Suprapubic skin (tissue), 3 donors: ENCODE measurements around the gene SYNE3.

Experiments
- POLR2A ChIP-seq, 2 donors: fragments of 450-650 bp; IDR thresholded peaks; one replicate each; pipeline ENCODE4 v1.6.1; 2017; ENCODE audit warnings: antibody characterized with exemption in 2 of 2, mild to moderate bottlenecking in 2 of 2, moderate library complexity in 2 of 2
- TF ChIP-seq, protein P1 (sequence below), 2 donors: fragments of 200-600 bp in 1 of 2; fragments of 450-650 bp in 1 of 2; sonication (generic) in 1 of 2; IDR thresholded peaks; one replicate each; pipeline ENCODE4 v1.5.1; 2016 to 2019; ENCODE audit warnings: antibody characterized with exemption in 2 of 2, mild to moderate bottlenecking in 1 of 2, moderate library complexity in 1 of 2

DNA sequence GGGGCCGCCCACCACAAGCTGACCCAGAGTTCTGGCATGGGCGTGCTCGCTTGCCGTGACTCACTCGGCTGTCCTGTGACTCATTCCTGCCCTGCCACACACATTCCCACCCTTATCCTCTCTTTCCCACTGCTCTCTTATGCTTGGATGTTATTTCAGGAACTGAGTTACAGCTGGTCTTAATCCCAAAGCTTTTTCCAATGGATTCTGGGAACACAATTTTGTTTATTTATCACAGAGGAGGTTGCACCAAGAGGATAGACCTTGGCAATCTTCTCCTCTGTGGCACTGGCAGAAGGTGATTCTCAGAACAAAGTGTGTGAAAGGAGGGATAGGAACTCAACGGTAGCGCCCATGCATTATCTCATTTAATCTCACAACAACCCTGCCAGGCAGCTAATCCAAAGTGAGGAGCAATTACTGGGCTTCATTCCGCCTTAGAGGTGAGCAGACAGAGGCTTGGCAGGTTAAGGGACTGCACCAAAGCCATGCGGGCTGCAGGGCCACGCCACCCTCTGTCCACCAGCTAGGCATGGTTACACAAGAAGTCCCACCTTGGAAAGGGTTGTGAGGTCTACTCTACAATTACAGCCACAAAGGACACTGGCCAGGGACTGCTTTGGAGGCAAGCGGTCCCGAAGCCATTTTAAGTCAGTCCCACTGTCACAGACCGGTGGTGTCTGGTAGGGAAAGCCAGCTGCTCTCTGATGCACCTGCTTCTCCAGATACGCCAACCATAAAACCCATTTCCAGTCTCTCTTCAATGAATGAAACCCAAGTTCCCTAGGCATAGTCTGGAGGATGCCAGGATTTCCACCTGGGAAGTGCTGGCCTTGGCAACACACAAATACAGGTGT lies 32.9 kb downstream of the SYNE3 start:
- TF ChIP-seq, protein P1, sequence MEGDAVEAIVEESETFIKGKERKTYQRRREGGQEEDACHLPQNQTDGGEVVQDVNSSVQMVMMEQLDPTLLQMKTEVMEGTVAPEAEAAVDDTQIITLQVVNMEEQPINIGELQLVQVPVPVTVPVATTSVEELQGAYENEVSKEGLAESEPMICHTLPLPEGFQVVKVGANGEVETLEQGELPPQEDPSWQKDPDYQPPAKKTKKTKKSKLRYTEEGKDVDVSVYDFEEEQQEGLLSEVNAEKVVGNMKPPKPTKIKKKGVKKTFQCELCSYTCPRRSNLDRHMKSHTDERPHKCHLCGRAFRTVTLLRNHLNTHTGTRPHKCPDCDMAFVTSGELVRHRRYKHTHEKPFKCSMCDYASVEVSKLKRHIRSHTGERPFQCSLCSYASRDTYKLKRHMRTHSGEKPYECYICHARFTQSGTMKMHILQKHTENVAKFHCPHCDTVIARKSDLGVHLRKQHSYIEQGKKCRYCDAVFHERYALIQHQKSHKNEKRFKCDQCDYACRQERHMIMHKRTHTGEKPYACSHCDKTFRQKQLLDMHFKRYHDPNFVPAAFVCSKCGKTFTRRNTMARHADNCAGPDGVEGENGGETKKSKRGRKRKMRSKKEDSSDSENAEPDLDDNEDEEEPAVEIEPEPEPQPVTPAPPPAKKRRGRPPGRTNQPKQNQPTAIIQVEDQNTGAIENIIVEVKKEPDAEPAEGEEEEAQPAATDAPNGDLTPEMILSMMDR (IDR thresholded peaks at IDR 0.05) = no peak
- no peak for TF ChIP-seq POLR2A (IDR thresholded peaks at IDR 0.05)
